Loucy (cell line): ENCODE data around the gene CDK6.

Source experiments
- H2AFZ ChIP-seq: fragments of 200-600 bp; sonication (generic); 2 replicates; pipeline ENCODE4 v1.6.0; 2016; ENCODE audit warnings: antibody characterized with exemption, mild to moderate bottlenecking, low read length, moderate library complexity
- H3F3A ChIP-seq: fragments of 200-600 bp; 2 replicates; pipeline ENCODE4 v1.6.0; 2016; ENCODE audit warnings: antibody characterized with exemption, low read depth, mild to moderate bottlenecking
- H3K27me3 ChIP-seq: fragments of 200-600 bp; sonication (generic); 2 replicates; pipeline ENCODE4 v1.6.1; 2014; ENCODE audit warnings: low read length, mild to moderate bottlenecking; ENCODE audit not compliant: insufficient read depth, poor library complexity, severe bottlenecking
- H3K36me3 ChIP-seq: fragments of 200-600 bp; sonication (generic); 2 replicates; pipeline ENCODE4 v1.6.1; 2016; ENCODE audit warnings: low read length; ENCODE audit not compliant: insufficient read depth
- H3K4me1 ChIP-seq: fragments of 200-600 bp; sonication (generic); 2 replicates; pipeline ENCODE4 v1.5.1; 2014; ENCODE audit warnings: low read length, mild to moderate bottlenecking; ENCODE audit not compliant: insufficient read depth, poor library complexity, severe bottlenecking
- H3K4me2 ChIP-seq: fragments of 200-600 bp; sonication (generic); 2 replicates; pipeline ENCODE4 v1.6.0; 2014; ENCODE audit warnings: antibody characterized with exemption, low read length, low read depth, mild to moderate bottlenecking; ENCODE audit not compliant: poor library complexity, severe bottlenecking
- H3K4me3 ChIP-seq: fragments of 200-600 bp; sonication (generic); 2 replicates; pipeline ENCODE4 v1.5.1; 2014; ENCODE audit warnings: low read length, mild to moderate bottlenecking, mixed read lengths; ENCODE audit not compliant: poor library complexity, severe bottlenecking
- H3K79me2 ChIP-seq: fragments of 200-600 bp; sonication (generic); 2 replicates; pipeline ENCODE4 v1.6.1; 2014; ENCODE audit warnings: low read length; ENCODE audit not compliant: insufficient read depth
- H3K9ac ChIP-seq: fragments of 200-600 bp; sonication (generic); 2 replicates; pipeline ENCODE4 v1.6.0; 2014; ENCODE audit warnings: mild to moderate bottlenecking, low read depth, low read length, moderate library complexity; ENCODE audit not compliant: poor library complexity, severe bottlenecking
- H3K9me2 ChIP-seq: fragments of 200-600 bp; sonication (generic); replicated peaks from 2 replicates; pipeline ENCODE4 v1.6.1; 2016; ENCODE audit warnings: low read depth, low read length, mixed read lengths
- H3K9me3 ChIP-seq: fragments of 200-600 bp; sonication (generic); 2 replicates; pipeline ENCODE4 v1.6.1; 2014; ENCODE audit warnings: mild to moderate bottlenecking, antibody characterized with exemption, low read length, low read depth; ENCODE audit not compliant: insufficient read depth
- H4K20me1 ChIP-seq: fragments of 200-600 bp; sonication (generic); 2 replicates; pipeline ENCODE4 v1.6.0; 2014; ENCODE audit warnings: antibody characterized with exemption, low read length, mild to moderate bottlenecking; ENCODE audit not compliant: insufficient read depth, poor library complexity, severe bottlenecking
- EZH2phosphoT487 ChIP-seq: fragments of 200-600 bp; IDR thresholded peaks from 2 replicates; pipeline ENCODE4 v1.6.1; 2018; ENCODE audit warnings: antibody characterized with exemption, mild to moderate bottlenecking, moderate library complexity, borderline replicate concordance
- TF ChIP-seq, protein P1 (sequence below): fragments of 200-600 bp; sonication (generic); conservative IDR thresholded peaks from 2 replicates; pipeline ENCODE4 v1.5.1; 2014; ENCODE audit warnings: mild to moderate bottlenecking, antibody characterized with exemption, low read length

CDK6 gene

DNA sequence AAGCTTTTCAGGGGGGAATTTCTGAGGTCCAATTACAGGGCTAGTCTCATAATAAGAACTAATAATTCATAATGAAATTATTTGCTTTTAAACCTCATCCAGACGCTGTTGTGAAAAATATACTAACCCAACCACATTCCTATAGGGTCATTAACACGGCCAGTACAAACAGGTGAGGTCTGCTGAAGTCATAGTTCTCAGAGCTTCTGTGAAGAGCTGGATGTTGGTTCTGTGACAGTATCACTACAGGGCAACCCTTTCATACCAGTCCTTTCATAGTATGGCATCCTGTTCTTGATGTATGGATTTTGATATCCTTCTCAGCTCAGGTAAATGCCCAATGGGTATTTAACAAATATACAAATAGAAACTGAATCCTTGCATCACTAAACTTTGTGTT is 183.8 kb downstream of the CDK6 start:
- Histone ChIP-seq H3K9me2 (no peaks in the 10 kb centered on the region), H3K9me3 (no peaks in the 10 kb centered on the region), H3K27me3 (no peaks in the 10 kb centered on the region), H3K4me1 (peaks cover 37% of the 10 kb centered on the region), H3F3A (no peaks in the 10 kb centered on the region; the same call in 1 of the 2 replicates), H3K4me2 (no peak overlapping the region), H2AFZ (no peak overlapping the region), H3K79me2 (peaks cover 100% of the 10 kb centered on the region), H4K20me1 (peaks cover 43% of the 10 kb centered on the region), H3K36me3 (peaks cover 94% of the 10 kb centered on the region), H3K9ac (no peak overlapping the region), H3K4me3 (no peak overlapping the region)
- TF ChIP-seq EZH2phosphoT487, result no peak
- TF ChIP-seq, protein P1, sequence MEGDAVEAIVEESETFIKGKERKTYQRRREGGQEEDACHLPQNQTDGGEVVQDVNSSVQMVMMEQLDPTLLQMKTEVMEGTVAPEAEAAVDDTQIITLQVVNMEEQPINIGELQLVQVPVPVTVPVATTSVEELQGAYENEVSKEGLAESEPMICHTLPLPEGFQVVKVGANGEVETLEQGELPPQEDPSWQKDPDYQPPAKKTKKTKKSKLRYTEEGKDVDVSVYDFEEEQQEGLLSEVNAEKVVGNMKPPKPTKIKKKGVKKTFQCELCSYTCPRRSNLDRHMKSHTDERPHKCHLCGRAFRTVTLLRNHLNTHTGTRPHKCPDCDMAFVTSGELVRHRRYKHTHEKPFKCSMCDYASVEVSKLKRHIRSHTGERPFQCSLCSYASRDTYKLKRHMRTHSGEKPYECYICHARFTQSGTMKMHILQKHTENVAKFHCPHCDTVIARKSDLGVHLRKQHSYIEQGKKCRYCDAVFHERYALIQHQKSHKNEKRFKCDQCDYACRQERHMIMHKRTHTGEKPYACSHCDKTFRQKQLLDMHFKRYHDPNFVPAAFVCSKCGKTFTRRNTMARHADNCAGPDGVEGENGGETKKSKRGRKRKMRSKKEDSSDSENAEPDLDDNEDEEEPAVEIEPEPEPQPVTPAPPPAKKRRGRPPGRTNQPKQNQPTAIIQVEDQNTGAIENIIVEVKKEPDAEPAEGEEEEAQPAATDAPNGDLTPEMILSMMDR, result no peak

DNA sequence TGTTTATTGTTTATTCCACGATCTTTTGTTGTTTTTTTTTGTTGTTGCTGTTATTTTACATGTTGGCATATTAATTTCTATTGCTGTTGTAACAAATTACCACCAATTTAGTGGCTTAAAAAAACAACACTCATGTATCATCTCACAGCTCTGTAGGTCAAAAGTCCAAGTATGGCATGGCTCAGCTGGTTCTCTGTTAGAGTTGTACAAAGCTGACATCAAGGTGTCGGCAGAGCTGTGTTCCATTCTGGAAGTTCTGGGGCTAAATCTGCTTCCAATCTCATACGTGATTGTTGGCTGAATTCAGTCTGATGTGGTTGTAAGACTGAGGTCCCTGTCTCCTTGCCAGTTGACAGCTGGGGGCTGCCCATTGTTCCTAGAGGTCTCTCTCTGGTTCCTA is 186.0 kb downstream of the CDK6 start:
- peaks cover 92% of the 10 kb centered on the region for H3K36me3 ChIP-seq
- no peak overlapping the region for H3K4me2 ChIP-seq
- H3K9ac ChIP-seq, result no peak overlapping the region
- TF ChIP-seq, protein P1, result no peak
- TF ChIP-seq EZH2phosphoT487, result no peak
- 0 out of 2 replicates have a peak, but pooled peaks cover 4% of the 10 kb centered on the region for H3F3A ChIP-seq
- H4K20me1 ChIP-seq, result peaks cover 39% of the 10 kb centered on the region
- H3K9me2 ChIP-seq, result no peaks in the 10 kb centered on the region
- H2AFZ ChIP-seq, result no peak overlapping the region
- H3K4me3 ChIP-seq, result no peak overlapping the region
- peaks cover 100% of the 10 kb centered on the region for H3K79me2 ChIP-seq
- H3K27me3 ChIP-seq, result no peaks in the 10 kb centered on the region
- peaks cover 36% of the 10 kb centered on the region for H3K4me1 ChIP-seq
- H3K9me3 ChIP-seq, result no peaks in the 10 kb centered on the region

DNA sequence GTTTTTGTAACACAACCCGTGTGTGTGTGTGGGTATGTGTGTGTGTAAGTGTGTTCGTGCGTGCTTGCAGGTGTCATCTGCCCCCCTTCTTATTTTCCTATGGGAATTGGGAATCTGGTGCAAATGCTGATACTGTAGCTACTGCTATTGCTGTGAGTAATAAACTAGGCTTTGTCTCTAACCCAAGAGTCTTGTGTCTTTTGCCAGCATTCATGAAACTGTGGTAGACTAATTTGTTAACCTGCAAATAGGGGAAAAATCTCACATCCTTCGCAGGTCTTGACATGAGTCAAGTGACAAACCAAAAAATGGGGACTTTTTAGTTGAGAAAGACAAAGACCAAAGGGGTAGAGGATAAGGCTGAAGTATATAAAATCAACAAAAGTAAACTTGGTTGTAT is 188.3 kb downstream of the CDK6 start:
- Histone ChIP-seq H3K4me3 (no peak overlapping the region), H4K20me1 (peaks cover 39% of the 10 kb centered on the region), H3K4me1 (peaks cover 50% of the 10 kb centered on the region), H3K9ac (no peak overlapping the region), H3K9me3 (no peaks in the 10 kb centered on the region), H3K79me2 (peaks cover 100% of the 10 kb centered on the region), H3K36me3 (peaks cover 96% of the 10 kb centered on the region), H3K27me3 (no peaks in the 10 kb centered on the region), H3K9me2 (no peaks in the 10 kb centered on the region), H3F3A (0 out of 2 replicates have a peak, but pooled peaks cover 4% of the 10 kb centered on the region), H3K4me2 (no peak overlapping the region), H2AFZ (no peak overlapping the region)
- TF ChIP-seq, protein P1, result no peak
- no peak for TF ChIP-seq EZH2phosphoT487
